GM20000 (cell line): ENCODE results near the gene PCGF3.

Source experiments
- DNase-seq: peaks from one replicate; pipeline ENCODE4 v3.0.0; 2012; ENCODE audit warnings: low spot score
- TF ChIP-seq, protein P1 (sequence below): IDR thresholded peaks from 2 replicates; pipeline ENCODE4 v1.5.1; 2012; ENCODE audit warnings: mild to moderate bottlenecking, control low read depth; ENCODE audit errors: extremely low read depth, missing control alignments

Gene PCGF3

GRCh38 chr4:787561-787981 is 81.9 kb downstream of the PCGF3 start:
- TF ChIP-seq, protein P1, sequence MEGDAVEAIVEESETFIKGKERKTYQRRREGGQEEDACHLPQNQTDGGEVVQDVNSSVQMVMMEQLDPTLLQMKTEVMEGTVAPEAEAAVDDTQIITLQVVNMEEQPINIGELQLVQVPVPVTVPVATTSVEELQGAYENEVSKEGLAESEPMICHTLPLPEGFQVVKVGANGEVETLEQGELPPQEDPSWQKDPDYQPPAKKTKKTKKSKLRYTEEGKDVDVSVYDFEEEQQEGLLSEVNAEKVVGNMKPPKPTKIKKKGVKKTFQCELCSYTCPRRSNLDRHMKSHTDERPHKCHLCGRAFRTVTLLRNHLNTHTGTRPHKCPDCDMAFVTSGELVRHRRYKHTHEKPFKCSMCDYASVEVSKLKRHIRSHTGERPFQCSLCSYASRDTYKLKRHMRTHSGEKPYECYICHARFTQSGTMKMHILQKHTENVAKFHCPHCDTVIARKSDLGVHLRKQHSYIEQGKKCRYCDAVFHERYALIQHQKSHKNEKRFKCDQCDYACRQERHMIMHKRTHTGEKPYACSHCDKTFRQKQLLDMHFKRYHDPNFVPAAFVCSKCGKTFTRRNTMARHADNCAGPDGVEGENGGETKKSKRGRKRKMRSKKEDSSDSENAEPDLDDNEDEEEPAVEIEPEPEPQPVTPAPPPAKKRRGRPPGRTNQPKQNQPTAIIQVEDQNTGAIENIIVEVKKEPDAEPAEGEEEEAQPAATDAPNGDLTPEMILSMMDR = no peak
- no peak for DNase-seq

DNA sequence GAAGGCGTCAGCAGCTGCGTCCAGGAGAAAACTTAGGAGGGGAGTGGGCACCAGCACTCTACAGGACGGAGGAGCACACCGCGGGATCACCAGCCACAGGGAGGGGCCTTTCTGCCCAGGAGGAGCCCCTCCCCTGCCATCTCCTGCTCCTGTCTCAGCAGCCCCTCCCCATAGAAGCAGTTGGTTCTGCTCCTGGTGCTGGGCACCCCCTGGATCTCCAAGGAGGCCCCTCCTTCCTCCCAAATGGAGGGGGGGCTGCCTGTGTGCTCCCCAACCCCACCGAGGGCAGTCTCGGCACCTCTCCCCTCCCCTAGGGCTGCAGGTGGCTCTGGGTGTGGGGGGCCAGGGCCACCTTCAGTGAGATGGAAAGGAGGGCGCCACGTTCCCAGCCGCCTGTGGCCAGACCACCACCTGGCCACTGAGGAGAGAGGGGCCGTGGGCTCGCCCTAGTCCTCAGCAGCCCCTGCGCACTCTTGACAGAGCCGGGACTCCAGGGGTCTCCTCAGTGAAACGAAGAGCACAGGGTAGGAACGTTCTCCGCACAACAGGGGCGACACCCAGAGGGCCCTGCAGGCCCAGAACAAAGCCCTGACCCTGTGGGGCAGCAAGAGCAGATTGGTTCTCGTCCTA is 82.5 kb downstream of the PCGF3 start:
- TF ChIP-seq, protein P1 = no peak

DNA sequence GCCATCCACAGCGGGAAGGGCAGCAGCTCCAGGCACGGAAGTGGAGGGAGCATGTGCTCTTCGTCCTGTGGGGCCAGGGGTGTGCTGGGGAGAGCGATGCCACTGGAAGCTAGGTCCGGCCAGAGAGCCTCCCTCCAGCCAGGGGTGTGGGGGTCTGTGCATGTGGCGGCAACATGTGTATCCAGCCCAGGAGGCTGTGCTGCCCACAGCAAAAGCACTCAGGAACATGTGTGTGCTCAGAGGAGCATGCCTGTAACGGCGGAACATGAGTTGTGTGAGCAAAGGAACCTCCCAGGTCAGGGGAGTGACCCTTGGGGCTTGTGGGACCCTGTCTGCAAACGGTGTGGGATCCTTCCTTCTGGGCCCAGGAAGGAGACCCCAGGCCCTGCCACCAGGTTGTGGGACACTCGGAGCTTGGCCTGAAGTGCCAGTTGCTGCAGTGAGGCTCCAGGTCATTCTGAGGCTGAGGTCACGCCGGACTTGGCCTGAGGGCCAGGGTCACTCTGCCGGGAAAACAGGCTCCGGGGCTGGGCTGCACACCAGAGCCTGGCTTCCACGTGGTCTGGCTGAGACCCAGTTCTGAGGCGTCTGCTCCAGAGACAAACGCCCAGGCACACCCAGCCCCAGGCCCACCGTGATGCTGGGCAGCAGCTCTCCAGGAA is 83.1 kb downstream of the PCGF3 start:
- TF ChIP-seq, protein P1 = no peak
- DNase-seq = no peak

More for the DNA sequence above, 82.5 kb downstream of the PCGF3 start:
- no peak for DNase-seq

GRCh38 chr4:789571-790465 is 84.2 kb downstream of the PCGF3 start:
- TF ChIP-seq, protein P1 = no peak
- DNase-seq = no peak

GRCh38 chr4:790466-790820 is 84.8 kb downstream of the PCGF3 start:
- TF ChIP-seq, protein P1 = no peak
- no peak for DNase-seq

DNA sequence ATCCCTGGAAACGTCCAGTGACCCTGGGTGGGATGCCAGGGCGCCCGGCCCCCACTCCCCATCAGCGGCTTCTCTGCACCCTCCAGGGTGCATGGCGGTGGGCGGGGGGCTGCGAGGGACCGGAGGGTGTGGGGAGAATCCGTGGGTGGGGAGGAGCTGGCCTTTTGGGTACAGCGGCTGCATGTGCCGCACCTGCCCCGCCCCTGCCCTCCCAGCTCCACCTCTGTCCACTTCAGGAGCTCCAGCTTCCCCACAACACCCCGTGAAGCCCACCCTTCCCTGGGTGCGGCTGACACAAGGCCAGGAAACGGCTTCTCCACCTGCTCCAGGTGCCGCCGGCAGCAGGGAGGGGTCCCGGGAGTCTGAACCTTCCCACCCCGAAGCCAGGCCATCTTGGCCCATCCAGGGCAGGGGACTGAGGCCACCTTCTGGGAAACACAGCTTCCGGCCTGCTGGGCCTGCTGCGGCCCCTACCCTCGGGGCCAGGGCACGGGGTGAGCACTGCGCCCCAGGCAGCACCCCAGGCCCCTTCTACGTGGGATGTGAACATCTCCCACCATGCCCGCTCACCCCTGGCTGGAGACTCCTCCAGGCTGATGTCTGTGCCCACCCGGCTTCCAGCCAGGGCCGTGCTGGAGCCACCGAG is 85.7 kb downstream of the PCGF3 start:
- TF ChIP-seq, protein P1 = no peak
- DNase-seq = no peak
